ENCODE data around the gene SH2B2.

SH2B2 gene

DNA sequence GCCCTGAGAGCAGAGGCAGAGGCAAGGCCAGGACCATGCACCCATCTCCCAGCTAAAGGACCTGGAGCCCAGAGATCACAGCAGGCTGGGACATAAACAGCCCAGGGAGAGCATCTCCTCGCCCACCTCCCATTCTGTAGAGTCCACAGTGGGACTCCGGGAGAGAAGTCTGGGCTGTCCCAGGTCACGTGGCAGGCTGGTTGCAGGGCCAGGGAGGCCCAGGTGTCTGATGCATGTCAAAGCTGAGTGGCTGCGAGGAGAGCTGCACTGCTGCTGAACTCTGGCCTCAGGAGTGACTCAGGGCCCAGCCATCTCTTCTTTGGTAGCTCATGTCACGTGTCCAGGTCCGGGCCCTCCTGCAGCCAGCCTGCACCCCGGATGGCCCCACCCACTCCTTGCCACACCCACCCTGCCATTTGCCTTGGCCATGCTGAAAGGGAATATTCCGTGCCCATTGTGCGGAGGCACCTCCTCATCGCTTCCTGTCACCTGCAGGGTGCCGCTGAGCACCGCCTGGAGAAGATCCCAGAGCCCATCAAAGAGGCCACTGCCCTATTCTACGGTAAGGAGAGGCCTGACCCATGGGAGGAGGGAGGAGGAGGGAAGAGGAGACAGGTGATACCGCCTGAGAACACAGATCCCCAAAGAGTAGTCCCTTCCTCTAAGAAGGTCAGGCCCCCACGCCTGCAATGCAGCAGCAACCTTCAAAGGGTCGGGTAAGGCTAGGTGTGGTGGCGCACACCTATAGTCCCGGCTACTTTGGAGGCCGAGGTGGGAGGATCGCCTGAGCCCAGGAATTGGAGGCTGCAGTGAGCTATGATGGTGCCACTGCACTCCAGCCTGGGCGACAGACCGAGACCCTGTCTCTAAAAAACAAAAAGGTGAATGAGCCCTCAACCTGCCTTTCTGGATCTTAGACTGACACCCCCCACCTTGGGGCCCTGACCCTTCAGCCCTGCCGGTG, 12.6 kb upstream of the SH2B2 start:
- DNase-seq (ENCODE audit: low read depth), result no peak
- TF ChIP-seq, protein P1, sequence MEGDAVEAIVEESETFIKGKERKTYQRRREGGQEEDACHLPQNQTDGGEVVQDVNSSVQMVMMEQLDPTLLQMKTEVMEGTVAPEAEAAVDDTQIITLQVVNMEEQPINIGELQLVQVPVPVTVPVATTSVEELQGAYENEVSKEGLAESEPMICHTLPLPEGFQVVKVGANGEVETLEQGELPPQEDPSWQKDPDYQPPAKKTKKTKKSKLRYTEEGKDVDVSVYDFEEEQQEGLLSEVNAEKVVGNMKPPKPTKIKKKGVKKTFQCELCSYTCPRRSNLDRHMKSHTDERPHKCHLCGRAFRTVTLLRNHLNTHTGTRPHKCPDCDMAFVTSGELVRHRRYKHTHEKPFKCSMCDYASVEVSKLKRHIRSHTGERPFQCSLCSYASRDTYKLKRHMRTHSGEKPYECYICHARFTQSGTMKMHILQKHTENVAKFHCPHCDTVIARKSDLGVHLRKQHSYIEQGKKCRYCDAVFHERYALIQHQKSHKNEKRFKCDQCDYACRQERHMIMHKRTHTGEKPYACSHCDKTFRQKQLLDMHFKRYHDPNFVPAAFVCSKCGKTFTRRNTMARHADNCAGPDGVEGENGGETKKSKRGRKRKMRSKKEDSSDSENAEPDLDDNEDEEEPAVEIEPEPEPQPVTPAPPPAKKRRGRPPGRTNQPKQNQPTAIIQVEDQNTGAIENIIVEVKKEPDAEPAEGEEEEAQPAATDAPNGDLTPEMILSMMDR (IDR thresholded peaks at IDR 0.05; ENCODE audit: insufficient read depth, low read depth, low read length, missing control alignments), result no peak
- H3K4me3 ChIP-seq (ENCODE audit: low read depth, low read length), result no peak overlapping the region

DNA sequence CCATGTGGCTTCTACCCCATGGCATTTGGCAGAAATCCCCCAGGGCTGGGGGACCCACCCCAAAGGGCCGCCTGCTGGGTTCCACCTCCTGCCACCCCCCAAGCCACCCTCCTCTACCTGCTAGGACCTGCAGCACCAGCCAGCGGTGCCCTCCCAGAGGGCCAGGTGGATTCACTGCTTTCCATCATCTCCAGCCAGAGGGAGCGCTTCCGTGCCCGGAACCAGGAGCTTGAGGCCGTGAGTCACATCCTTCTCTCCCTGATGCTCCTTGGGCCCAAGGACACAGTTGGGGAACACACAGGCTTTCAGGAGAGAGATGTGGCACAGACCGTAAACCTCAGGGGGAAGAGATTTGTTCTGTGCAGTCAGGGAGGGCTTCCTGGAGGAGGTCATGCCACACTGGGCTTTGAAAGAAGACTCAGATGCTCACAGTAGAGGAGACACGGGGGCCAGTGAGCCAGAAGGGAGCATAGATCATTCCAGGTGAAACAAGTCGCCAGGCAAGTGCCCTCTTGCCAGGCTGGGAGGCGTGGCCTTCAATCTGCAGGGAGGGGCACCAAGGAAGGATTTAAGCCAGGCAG, 11.5 kb upstream of the SH2B2 start:
- no peak overlapping the region for H3K4me3 ChIP-seq (ENCODE audit: low read depth, low read length)
- no peak for DNase-seq (ENCODE audit: low read depth)
- TF ChIP-seq, protein P1 (IDR thresholded peaks at IDR 0.05; ENCODE audit: insufficient read depth, low read depth, low read length, missing control alignments), result no peak

DNA sequence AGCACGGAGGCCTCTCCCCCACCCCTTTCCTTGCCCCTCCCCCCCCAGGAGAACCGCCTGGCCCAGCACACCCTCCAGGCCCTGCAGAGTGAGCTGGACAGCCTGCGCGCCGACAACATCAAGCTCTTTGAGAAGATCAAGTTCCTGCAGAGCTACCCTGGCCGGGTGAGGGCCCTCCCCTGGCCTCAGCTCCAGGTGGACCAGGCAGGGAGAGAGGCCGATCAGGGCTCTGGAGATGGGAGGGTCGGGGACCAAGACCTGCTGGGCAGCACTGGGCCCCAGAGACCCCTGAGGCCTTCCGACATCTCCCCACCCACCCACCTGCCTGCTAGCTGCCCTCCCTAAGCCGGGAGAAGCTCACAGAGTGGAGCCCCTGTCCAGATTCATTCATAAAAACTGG, 8.8 kb upstream of the SH2B2 start:
- TF ChIP-seq, protein P1 (IDR thresholded peaks at IDR 0.05; ENCODE audit: insufficient read depth, low read depth, low read length, missing control alignments), result no peak
- no peak overlapping the region for H3K4me3 ChIP-seq (ENCODE audit: low read depth, low read length)
- no peak for DNase-seq (ENCODE audit: low read depth)

DNA sequence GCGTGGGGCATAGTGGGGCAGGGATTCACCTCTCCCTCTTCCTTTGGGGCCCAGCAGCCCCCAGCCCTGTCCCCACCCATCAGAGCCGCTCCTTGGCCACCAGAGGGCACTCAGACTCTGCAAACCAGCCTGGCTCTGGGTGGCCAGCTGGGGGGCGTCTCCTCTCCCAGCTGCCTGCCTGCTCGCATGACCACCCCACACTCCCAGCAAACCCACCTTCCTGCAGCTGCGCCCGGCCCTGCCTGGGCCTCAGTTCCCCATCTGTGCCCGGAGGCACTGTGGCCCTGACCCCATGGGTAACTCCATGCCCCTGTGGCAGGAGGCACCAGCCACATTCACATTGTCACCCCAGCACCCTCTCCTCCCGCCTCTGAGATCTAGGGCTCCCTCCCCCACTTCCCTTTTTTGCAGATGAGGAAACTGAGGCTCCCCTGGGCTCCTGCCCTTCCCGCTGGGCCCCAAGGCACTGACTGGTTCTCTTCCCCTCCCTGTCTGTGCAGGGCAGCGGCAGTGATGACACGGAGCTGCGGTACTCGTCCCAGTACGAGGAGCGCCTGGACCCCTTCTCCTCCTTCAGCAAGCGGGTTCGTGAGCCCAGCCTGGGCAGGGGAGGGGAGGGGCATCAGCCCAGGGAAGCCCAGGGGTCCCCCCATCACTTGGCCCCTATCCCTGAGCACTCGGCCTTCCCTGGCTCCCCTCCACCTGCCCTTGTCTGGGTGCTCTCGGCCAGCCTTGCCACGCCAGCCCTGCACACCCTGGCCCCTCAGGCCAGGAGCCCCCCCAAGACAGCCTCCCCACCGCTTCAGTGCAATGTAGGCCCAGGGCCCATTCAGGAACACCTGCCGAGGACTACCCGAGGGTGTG, 6.9 kb upstream of the SH2B2 start:
- TF ChIP-seq, protein P1 (IDR thresholded peaks at IDR 0.05; ENCODE audit: insufficient read depth, low read depth, low read length, missing control alignments), result peak; percentile 94
- peak; percentile 83 for DNase-seq (ENCODE audit: low read depth)

DNA sequence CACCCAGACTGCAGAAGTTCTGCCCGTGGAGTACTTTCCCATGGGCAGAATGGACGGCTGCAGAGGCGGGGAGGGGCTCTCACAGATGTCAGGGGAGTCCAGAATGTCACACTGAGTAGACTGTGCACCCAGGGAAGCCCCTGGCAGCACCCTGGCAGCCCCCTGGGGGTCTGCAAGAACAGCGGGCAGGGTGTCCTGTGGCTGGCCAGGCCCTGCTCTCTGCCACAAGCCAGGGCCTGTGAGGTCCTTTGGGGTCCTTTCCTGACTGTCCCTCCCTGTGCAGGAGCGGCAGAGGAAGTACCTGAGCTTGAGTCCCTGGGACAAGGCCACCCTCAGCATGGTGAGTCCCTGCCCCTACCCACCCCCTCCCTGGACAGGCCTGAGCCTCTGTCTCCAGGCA, 6.1 kb upstream of the SH2B2 start:
- no peak for DNase-seq (ENCODE audit: low read depth)
- H3K4me3 ChIP-seq (ENCODE audit: low read depth, low read length), result no peak overlapping the region
- TF ChIP-seq, protein P1 (IDR thresholded peaks at IDR 0.05; ENCODE audit: insufficient read depth, low read depth, low read length, missing control alignments), result no peak

More for the DNA sequence above, 6.9 kb upstream of the SH2B2 start:
- H3K4me3 ChIP-seq (ENCODE audit: low read depth, low read length), result 0 out of 2 replicates have a peak overlapping the region, but pooled peaks have one; percentile 15

DNA sequence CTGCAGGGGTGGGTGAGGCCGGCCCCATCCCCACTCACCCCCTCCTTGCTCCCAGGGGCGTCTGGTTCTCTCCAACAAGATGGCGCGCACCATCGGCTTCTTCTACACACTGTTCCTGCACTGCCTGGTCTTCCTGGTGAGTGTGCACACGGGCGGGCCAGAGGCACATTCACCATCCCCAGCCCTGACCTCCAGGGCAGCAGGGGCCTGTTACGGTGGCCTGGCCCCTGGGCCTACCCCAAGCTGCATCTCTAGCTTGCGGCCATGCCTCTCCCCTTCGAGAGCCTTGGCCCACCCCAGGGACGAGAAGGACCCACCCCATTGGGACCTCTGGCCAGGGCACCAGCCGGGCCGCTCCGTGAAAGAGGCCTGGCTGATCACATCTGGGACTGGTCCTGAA, 4.9 kb upstream of the SH2B2 start:
- H3K4me3 ChIP-seq (ENCODE audit: low read depth, low read length), result no peak overlapping the region
- DNase-seq (ENCODE audit: low read depth), result no peak
- TF ChIP-seq, protein P1 (IDR thresholded peaks at IDR 0.05; ENCODE audit: insufficient read depth, low read depth, low read length, missing control alignments), result no peak

Data from GM12865 (cell line).